DMS79 treated with DMSO at 0.1 percent for 48 hours (cell line): ENCODE data around the gene CES4A.
"Not testable (repeated sequence)": the region's sequence is repeated elsewhere in the genome, so short reads cannot be mapped to it uniquely, and the experiment has no call there.

Source experiments
- DNase-seq: peaks from one replicate; lab custom pipeline; 2025; lab: John Stamatoyannopoulos, UW

CES4A gene

GRCh38 chr16:66956154-66956457 is 32.3 kb upstream of the CES4A start:
- DNase-seq, result not testable (repeated sequence)

DNA sequence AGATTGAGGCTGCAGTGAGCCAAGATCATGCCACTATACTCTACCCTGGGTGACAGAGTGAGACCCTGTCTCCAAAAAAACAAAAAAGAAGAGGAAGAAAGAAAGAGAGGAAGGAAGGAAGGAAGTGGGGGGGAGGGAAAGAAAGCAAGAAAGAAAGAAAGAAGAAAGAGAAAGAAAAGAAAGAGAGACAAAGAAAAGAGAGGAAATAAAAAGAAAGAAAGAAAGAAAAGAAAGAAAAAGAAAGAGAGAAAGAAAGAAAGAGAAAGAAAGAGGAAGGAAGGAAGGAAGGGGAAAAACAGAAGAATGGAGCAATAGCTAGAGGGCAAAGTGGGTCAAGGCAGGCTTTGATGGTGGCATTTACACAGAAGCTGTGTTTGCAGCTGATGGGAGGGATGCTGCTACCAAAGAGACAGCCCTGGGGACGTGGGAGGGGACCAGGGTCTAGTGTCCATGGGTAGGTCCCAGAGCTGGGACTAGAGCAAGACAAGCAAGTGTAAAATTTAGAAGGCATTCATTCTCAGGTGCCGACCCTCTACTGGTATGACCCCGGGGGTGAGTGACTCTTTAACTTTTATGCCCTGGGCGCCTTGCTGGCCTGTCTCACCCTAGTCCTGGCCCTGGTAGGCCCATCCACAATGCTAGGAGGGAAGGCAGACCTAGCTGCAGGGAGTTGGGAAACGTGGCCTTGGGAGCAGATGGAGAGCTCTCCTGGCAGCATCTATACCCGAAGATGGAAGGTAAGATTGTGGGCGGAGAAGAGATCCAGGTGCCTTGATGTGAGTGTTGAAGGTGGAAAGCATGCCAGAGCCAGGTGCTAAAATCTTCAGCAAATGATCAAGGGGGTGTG is 29.3 kb upstream of the CES4A start:
- no peak for DNase-seq

DNA sequence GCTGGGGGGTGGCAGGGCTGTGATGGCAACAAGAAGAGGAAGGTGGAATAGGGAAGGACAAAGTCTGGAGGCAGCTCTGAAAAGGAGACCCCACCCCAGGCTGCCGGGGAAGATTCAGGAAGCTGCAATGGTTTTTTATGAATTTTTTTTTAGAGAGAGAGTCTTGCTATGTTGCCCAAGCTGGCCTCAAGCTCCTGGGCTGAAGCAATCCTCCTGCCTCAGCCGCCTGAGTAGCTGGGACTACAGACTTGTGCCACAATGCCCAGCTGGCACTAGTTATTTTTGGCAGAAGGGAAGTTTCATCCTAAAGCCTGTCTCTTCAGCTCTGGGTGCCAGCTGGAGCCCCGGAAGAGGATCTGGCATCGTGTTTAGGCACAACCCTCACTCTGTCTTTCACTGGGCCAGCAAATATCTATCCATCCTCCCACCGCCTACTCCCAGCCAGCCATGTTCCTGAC is 28.7 kb upstream of the CES4A start:
- no peak for DNase-seq

DNA sequence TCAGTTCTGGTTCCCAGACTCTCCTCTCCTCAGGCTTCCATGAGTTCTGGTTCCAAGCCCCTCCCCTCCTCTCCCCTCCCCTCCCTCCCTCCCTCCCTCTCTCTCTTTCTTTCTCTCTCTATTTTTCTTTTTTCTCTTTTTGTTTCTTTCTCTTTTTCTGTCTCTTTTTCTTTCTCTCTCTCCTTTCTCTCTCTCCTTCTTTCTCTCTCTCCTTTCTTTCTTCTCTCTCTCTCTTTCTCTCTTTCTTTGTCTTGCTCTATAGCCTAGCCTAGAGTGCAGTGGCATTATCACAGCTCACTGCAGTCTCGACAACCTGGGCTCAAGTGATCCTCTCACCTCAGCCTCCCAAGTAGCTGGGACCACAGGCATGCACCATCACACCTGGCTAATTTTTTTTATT is 28.1 kb upstream of the CES4A start:
- DNase-seq, result no peak

DNA sequence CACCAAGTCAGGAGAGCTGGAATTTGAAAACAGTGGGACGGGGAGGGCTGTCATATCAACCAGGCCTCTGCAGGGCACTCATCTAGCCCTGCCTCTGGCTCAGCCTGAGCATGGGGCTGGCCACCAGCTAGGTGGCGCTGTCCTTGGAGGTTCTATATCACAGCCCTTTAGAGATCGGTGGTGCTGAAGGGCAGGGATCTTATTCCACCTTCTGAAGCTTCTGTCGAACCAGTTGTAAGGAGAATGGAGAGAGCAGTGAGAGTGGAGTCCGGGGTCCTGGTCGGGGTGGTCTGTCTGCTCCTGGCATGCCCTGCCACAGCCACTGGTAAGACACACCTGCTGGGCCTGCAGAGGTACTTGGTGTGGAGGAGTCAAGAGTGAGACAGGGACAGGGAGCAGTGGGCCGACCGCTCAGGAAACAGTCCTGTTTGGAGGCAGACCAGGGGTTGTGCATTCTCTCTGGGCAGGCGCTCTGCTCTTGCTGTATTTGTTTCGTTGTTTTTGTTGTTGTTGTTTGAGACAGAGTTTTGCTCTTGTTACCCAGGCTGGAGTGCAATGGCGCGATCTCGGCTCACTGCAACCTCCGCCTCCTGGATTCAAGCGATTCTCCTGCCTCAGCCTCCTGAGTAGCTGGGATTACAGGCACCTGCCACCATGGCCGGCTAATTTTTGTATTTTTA is 27.2 kb upstream of the CES4A start, which contains the start of gene CES3:
Gene CES3 (plus strand): TSS at position 202 of the 680 bp plus-strand sequence. CDS start 42 bp downstream, at position 244.
- no peak for DNase-seq

DNA sequence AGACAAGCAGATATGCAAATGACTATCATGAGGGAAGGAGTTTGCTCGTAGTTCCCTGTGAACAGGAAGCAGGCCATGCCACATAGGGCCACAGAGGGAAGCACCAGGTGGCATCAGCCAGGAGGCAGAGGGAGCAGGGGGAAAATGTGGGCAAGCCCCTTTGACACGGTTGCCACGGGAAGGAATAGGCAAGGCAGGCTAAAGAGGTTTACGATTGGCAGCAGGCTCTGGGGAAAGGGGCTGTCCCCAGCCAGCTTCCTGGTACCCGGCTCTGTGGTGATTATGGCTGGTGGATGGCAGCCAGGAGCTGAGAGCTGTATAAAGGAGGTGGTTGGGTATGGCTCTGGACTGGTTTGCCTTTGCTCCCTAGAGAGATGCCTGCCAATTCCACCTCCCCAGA is 26.5 kb upstream of the CES4A start:
- DNase-seq, result no peak

GRCh38 chr16:66964049-66964448 is 24.3 kb upstream of the CES4A start:
- DNase-seq, result no peak

DNA sequence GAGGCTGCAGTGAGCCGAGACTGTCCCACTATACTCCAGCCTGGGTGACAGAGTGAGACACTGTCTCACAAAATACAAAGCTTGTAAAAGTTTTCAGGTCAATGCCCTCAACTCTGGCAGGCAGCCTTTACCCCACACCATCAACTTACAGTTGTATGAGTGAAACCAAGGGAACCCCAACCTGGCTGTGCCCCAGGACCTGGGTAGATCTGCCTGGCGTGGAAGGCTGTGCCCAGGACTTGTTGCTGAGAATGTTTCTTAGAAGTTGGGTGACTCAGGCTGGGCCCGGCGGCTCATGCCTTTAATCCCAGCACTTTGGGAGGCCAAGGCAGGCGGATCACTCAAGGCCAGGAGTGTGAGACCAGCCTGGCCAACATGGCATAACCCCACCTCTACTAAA is 19.5 kb upstream of the CES4A start:
- DNase-seq, result no peak

- DNase-seq, result no peak
These were observed 17.3 kb upstream of the CES4A start for GRCh38 chr16:66970775-66971720.

GRCh38 chr16:66972983-66973382 is 15.4 kb upstream of the CES4A start:
- no peak for DNase-seq

DNA sequence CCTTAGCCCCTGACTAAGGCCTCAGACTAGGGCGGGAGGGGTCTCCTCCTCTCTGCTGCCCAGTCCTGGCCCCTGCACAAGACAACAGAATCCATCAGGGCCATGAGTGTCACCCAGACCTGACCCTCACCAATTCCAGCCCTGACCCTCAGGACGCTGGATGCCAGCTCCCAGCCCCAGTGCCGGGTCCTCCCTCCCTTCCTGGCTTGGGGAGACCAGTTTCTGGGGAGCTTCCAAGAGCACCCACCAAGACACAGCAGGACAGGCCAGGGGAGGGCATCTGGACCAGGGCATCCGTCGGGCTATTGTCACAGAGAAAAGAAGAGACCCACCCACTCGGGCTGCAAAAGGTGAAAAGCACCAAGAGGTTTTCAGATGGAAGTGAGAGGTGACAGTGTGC is 14.7 kb upstream of the CES4A start:
- no peak for DNase-seq

DNA sequence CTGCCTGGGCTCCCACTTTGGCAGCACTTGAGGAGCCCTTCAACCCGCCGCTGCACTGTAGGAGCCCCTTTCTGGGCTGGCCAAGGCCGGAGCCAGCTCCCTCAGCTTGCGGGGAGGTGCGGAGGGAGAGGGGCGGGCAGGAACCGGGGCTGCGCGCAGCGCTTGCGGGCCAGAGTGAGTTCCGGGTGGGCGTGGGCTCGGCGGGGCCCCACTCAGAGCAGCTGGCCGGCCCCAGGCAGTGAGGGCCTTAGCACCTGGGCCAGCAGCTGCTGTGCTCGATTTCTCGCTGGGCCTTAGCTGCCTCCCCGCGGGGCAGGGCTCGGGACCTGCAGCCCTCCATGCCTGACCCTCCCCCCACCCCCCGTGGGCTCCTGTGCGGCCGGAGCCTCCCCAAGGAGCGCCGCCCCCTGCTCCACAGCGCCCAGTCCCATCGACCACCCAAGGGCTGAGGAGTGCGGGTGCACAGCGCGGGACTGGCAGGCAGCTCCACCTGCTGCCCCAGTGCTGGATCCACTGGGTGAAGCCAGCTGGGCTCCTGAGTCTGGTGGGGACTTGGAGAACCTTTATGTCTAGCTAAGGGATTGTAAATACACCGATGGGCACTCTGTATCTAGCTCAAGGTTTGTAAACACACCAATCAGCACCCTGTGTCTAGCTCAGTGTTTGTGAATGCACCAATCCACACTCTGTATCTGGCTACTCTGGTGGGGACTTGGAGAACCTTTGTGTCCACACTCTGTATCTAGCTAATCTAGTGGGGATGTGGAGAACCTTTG is 14.0 kb upstream of the CES4A start:
- not testable (repeated sequence) for DNase-seq

DNA sequence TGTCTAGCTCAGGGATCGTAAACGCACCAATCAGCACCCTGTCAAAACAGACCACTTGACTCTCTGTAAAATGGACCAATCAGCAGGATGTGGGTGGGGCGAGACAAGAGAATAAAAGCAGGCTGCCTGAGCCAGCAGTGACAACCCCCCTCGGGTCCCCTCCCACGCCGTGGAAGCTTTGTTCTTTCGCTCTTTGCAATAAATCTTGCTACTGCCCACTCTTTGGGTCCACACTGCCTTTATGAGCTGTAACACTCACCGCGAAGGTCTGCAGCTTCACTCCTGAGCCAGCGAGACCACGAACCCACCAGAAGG is 13.5 kb upstream of the CES4A start:
- not testable (repeated sequence) for DNase-seq

DNA sequence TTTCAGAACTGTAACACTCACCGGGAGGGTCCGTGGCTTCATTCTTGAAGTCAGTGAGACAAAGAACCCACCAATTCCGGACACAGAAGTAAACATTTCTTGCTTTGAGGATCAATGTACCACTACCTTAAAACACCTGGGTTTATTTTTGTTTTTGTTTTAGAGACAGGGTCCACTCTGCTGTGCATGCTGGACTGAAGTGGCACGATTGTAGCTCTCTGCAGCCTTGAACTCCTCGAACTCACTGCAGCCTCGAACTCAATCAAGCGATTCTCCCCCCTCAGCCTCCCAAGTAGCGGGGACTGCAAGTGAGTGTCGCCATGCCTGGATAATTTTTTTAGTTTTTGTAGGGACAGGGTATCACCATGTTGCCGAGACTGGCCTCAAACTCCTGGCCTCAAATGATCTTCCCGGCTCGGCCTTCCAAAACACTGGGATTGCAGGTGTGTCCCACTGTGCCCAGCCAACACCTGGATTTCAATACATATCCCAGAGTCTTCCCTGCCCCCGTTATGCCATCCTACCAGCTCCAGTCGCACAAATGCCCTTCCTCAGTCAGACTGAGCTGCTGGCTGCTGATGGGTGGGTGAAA is 13.0 kb upstream of the CES4A start:
- no peak for DNase-seq

- DNase-seq, result no peak
These were observed 11.6 kb upstream of the CES4A start for GRCh38 chr16:66976746-66977145.

- DNase-seq, result peak; percentile 58
These were observed 10.9 kb upstream of the CES4A start for GRCh38 chr16:66977341-66978113.

DNA sequence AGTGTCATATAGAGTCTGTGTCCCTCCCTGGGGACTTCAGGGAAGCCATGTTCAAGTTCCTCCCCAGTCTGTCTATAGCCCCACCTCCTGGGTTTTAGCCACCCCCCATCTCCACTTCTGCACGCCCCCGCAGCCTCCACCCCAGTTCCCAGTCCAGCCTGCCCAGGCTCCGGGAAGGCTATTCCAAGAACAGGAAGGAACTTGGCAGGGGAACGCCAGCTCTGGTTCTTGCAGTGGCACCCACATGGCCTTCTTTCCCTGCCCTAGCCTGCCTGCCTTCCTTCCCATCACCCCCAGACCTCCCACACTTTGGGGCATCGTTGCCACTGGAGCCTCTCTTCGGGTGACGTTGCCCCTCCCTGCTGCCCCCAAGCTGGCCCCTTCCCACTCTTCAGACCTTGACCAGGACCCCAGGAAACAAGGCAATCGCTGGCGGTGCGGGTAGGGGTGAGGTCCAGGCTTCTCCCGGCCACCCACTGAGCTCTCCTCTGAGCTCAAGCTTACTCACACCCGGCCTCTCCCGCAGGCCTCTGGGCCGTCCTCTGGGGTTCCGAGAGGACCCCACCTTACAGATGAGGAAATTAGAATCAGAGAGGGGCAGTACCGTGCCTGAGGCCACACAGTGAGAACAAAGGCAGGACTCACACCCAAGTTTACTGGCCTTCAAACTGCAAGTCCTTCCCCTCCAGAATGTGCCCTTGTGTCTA is 9.2 kb upstream of the CES4A start:
- DNase-seq, result no peak

DNA sequence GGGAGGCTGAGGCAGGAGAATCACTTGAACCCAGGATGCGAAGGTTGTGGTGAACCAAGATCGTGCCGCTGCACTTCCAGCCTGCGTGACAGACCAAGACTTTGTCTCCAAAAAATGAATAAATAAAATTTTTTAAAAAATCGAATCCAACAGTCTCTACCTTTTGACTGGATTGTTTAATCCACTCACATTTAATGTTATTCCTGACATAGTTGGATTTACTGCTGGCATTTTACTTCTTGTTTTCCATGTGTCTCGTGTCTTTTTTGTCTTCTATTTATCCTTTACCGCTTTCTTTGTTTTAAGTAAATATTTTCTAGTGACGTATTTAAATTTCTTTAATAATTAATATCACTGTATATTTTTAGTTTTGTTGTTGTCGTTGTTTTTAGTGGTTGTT is 5.4 kb upstream of the CES4A start:
- DNase-seq, result no peak

DNA sequence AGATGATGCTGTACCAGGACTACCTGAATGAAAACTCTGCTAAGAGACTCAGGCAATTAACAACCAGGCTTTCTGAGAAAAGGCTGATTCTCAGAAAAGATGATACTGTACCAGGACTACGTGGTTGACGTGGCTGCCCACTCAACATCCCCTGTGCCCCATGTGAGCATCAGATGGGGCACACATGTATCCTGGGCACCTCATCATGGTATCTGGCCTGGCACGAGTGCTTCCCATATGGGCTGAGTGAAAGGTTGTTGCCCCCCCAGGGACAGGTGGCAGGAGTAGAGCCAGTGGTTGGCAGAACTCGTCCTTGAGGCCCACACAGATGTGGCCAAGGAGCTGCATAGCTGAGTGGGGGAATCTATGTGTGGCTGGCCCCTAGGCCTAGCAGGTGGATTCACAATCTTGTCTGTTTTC is 3.5 kb upstream of the CES4A start:
- no peak for DNase-seq

DNA sequence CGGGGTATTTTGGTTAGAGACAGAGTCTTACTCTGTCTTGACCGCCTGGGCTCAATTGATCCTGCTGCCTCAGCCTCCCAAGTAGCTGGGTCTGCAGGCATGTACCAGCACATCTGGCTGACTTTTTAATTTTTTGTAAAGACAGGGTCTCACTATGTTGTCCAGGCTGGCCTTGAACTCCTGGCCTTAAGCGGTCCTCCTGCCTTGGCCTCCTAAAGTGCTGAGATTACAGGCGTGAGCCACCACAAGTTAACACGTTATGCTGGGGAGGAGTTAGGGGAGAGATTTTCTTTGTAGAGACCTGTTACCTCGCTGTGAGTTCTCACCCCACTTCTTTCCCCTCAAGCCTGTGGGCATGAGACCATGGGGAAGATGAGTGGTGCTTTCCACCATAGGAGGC is 1.8 kb upstream of the CES4A start:
- no peak for DNase-seq
